ENCODE measurements around the gene CTDSPL. TPM values are rescaled to one million over a fixed set of nuclear protein-coding genes. Genes with fewer than 3 reads are reported as not detected.

Gene CTDSPL
- total RNA-seq, 2 donors from 2014 or later = 59.3 to 60.3 TPM

DNA sequence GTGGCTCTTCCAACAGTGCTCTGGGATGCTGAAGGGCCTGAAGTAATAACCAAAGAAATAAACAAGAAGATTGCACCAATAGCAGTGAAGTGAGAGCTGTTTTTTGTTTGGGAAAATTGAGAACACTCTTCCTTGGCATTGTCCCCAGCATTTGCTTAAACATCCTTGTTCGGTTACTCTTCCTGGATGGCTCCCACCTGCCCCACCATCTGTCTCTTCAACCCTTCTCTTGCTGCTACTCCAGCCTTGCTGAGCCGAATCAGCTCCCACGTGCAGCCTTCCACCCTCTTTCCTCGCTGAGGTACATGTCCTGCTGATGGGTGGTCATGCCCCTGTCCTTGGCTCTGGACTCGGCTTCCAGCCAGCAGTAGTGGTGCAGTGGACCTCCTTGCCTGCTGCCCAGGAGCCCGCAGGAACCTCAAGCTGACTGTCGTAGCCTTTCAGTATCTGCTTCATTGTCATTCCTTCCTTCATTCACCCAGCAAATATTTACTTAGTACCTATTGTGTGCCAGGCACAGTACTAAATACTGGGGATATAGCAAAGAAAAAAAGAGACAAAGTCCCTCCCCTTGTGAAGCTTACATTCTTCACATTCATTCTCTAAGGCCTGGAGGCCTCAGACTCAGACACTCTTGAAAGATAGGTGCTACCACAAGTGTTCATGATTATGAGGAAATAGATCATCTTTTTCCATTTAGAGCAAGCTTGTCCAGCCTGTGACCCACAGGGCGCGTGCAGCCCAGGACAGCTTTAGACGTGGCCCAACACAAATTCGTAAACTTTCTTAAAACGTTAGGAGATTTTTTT lies 111.8 kb downstream of the CTDSPL start:
- no peak for DNase-seq (ENCODE audit: low spot score)
- Histone ChIP-seq H3K4me1 (replicated peaks) (no peaks in the 10 kb centered on the region), H3K4me3 (no peak overlapping the region), H3K36me3 (peaks cover 0 to 13% of the 10 kb centered on the region in 2 donors), H3K27me3 (replicated peaks; ENCODE audit: insufficient read depth) (no peaks in the 10 kb centered on the region), H3K9me3 (no peaks in the 10 kb centered on the region), H3K27ac (peak overlapping the region in 1 of 2 donors; percentile 13)
- TF ChIP-seq, protein P1, sequence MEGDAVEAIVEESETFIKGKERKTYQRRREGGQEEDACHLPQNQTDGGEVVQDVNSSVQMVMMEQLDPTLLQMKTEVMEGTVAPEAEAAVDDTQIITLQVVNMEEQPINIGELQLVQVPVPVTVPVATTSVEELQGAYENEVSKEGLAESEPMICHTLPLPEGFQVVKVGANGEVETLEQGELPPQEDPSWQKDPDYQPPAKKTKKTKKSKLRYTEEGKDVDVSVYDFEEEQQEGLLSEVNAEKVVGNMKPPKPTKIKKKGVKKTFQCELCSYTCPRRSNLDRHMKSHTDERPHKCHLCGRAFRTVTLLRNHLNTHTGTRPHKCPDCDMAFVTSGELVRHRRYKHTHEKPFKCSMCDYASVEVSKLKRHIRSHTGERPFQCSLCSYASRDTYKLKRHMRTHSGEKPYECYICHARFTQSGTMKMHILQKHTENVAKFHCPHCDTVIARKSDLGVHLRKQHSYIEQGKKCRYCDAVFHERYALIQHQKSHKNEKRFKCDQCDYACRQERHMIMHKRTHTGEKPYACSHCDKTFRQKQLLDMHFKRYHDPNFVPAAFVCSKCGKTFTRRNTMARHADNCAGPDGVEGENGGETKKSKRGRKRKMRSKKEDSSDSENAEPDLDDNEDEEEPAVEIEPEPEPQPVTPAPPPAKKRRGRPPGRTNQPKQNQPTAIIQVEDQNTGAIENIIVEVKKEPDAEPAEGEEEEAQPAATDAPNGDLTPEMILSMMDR (IDR thresholded peaks at IDR 0.05) = no peak
- TF ChIP-seq POLR2A (IDR thresholded peaks at IDR 0.05) (no peak), POLR2AphosphoS5 (IDR thresholded peaks at IDR 0.05) (no peak)
- intact Hi-C loops (cut with DNase I) = no loop called here
- WGBS = 75% methylated on average over 12 of the region's 12 CpGs

DNA sequence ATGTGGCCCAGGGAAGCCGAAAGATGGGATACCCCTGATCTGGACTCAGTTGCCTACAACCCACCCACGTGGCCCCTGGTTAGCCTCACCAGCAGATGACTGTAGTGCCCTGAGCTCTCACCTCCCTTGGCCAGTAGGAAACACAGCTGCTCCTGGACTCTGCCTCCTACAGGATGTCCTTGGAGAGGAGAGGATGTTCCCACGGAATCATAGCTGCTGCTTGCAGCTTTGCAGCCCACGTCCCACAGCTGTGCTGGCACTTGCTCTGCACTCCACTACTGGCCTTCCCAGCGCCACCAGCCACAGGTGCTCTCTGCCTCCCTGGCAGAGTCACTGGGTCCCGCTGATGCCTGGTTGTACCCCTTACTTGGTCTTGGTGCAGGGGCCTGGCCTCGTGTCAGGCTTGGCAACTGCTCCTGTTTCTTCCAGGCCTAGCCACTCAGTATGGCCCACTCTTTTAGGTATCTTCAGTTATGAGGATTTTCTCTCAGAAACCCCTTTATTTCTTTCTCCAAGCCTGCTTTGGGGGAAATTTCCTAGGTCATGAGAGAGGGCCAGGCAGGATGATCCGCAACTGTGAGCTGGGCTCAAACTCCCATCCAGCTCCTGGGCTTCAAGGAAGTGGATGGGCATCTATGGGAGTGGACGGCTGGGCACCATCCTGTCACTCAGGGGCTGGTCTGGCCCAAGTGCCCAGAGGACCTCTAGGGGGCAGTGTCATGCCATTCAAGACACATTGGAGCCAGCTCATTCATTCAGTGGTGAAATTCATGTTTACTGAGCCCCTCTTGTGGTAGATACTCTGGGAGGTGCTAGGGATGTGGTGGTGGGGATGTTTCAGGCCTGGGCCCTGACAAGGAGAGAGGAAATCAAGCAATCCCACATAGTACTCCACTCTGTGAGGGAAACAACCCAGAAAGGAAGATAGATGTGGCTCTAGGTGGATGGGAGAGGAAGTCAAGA lies 112.7 kb downstream of the CTDSPL start:
- no peaks in the 10 kb centered on the region for H3K9me3 ChIP-seq
- WGBS = 75% methylated on average over 9 of the region's 9 CpGs
- intact Hi-C loops (cut with DNase I) = no loop called here
- TF ChIP-seq, protein P1 (IDR thresholded peaks at IDR 0.05) = peak; percentile 48 to 82 (median 70)
- TF ChIP-seq POLR2A (IDR thresholded peaks at IDR 0.05) (no peak), POLR2AphosphoS5 (IDR thresholded peaks at IDR 0.05) (peak; percentile 47)
- peaks cover 0 to 13% of the 10 kb centered on the region in 2 donors for H3K36me3 ChIP-seq
- H3K4me1 ChIP-seq (replicated peaks) = no peaks in the 10 kb centered on the region
- no peaks in the 10 kb centered on the region for H3K27me3 ChIP-seq (replicated peaks; ENCODE audit: insufficient read depth)
- peak; percentile 60 for DNase-seq (ENCODE audit: low spot score)
- no peak overlapping the region for H3K27ac ChIP-seq
- no peak overlapping the region for H3K4me3 ChIP-seq

DNA sequence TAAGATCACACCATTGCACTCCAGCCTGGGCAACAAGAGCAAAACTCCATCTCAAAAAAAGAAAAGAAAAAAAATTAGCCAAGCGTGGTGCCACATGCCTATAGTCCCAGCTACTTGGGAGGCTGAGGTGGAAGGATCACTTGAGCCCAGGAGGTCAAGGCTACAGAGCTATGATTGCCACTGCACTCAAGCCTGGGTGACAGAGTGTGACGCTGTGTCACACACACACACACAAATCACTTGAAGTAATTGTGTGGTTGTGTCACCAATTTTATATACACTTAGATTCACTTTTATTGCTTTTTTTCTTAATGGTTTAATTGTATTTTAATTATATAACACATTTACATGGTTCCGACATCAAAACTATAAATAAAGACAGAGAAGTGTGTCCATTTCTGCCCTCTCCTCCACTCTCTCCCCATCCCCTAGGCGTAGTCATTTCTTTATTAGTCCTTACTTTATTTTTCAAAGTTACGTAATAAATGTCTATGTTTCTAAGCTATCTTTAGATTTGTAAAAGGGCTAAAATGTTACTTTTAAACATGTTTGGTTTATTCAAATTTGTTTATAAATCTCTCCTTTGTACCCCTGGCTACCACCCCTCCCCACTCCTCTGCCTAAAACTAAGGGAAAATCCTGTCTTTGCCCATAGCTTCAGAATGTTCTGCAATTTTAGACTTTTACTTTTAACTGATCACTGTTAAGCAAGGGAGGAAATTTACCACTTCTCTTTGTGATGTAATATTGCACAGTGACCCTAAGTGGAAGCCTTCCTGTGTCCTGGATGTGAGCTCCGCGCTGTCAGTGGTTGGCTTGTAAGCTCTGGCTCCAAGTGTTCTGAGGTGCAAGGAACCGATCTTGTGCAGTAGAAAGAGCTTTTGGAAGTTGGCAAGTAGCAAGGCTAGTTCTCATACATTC lies 118.1 kb downstream of the CTDSPL start:
- Histone ChIP-seq H3K27ac (no peak overlapping the region), H3K27me3 (replicated peaks; ENCODE audit: insufficient read depth) (no peaks in the 10 kb centered on the region), H3K4me1 (replicated peaks) (no peaks in the 10 kb centered on the region), H3K4me3 (no peak overlapping the region), H3K36me3 (peaks cover 0 to 13% of the 10 kb centered on the region in 2 donors), H3K9me3 (no peaks in the 10 kb centered on the region)
- no peak for TF ChIP-seq POLR2AphosphoS5 (IDR thresholded peaks at IDR 0.05)
- TF ChIP-seq, protein P1 (IDR thresholded peaks at IDR 0.05) = no peak
- no peak for TF ChIP-seq POLR2A (IDR thresholded peaks at IDR 0.05)
- WGBS = 93% methylated on average over 8 of the region's 8 CpGs
- DNase-seq (ENCODE audit: low spot score) = no peak
- intact Hi-C loops (cut with DNase I) = no loop called here

DNA sequence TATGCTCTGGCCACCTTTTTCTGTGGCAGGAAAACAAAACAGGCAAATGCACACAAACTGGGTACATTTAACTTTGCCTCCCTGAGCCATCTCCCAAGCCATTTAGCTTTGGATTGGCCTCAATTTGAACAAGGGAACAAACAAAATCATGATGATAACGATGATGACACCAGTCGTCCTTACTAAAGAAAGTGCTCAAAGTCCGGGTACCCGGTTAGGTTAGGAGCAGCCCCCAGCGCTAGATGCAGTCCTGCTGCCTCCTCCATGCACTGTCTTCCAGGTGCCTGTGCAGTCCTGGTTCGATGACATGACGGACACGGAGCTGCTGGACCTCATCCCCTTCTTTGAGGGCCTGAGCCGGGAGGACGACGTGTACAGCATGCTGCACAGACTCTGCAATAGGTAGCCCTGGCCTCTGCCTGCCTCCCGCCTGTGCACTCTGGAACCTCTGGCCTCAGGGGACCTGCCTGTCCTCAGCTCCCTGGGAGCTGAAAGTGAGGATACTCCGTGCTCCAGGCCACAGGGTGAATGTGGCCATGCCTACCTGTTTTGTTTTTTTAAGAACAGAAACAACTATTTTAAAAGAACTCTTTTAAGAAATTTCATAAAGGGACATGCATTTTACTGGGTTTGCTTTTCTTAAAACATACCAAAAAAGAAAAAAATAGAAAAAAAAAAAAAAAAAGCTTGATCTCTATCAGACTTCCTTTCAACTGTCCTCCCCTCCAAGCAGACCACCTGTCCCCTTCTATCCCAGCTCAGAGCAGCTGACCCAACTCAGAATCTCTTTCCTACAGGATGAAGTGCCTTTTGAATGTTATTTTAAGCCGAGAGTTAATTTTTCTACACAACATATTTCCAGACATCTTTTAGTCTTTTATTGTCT lies 119.0 kb downstream of the CTDSPL start:
- TF ChIP-seq, protein P1 (IDR thresholded peaks at IDR 0.05) = no peak
- no peak for TF ChIP-seq POLR2AphosphoS5 (IDR thresholded peaks at IDR 0.05)
- TF ChIP-seq POLR2A (IDR thresholded peaks at IDR 0.05) = no peak
- intact Hi-C loops (cut with DNase I) = no loop called here
- WGBS = 89% methylated on average over 14 of the region's 14 CpGs
- Histone ChIP-seq H3K4me3 (no peak overlapping the region), H3K9me3 (no peaks in the 10 kb centered on the region), H3K27me3 (replicated peaks; ENCODE audit: insufficient read depth) (no peaks in the 10 kb centered on the region), H3K27ac (no peak overlapping the region), H3K4me1 (replicated peaks) (no peaks in the 10 kb centered on the region), H3K36me3 (peaks cover 0 to 12% of the 10 kb centered on the region in 2 donors)
- DNase-seq (ENCODE audit: low spot score) = no peak

All from prostate gland (tissue), 2 donors.